ENCODE results near the gene P3H2.

Gene P3H2

GRCh38 chr3:190012314-190012782, 108.3 kb downstream of the P3H2 start:
- no peak for TF ChIP-seq ZNF70 (CRISPR knock-in tag; IDR thresholded peaks at IDR 0.05)

GRCh38 chr3:190010486-190010885, 110.2 kb downstream of the P3H2 start:
- no peak for ATAC-seq
- TF ChIP-seq ZC3H10 (CRISPR knock-in tag; IDR thresholded peaks at IDR 0.05) = no peak
- no peak for TF ChIP-seq GLIS3 (CRISPR knock-in tag; IDR thresholded peaks at IDR 0.05)
- no peak for TF ChIP-seq SNAI2 (CRISPR knock-in tag; IDR thresholded peaks at IDR 0.05)
- TF ChIP-seq PPARA (CRISPR knock-in tag; IDR thresholded peaks at IDR 0.05; ENCODE audit: borderline replicate concordance) = no peak
- no peak for TF ChIP-seq TSHZ2 (CRISPR knock-in tag; IDR thresholded peaks at IDR 0.05)
- TF ChIP-seq ZFP3 (CRISPR knock-in tag; IDR thresholded peaks at IDR 0.05) = no peak
- TF ChIP-seq ZNF70 (CRISPR knock-in tag; IDR thresholded peaks at IDR 0.05) = no peak
- no peak for TF ChIP-seq CREB5 (CRISPR knock-in tag; IDR thresholded peaks at IDR 0.05; ENCODE audit: low read depth)
- TF ChIP-seq CSRNP3 (CRISPR knock-in tag; IDR thresholded peaks at IDR 0.05) = no peak
- no peak for TF ChIP-seq PATZ1 (CRISPR knock-in tag; IDR thresholded peaks at IDR 0.05; ENCODE audit: borderline replicate concordance)
- TF ChIP-seq TOX (CRISPR knock-in tag; IDR thresholded peaks at IDR 0.05; ENCODE audit: borderline replicate concordance) = no peak
- no peak for TF ChIP-seq ZNF565 (CRISPR knock-in tag; conservative IDR thresholded peaks at IDR 0.05; ENCODE audit: low read depth)
- TF ChIP-seq ZFP30 (CRISPR knock-in tag; IDR thresholded peaks at IDR 0.05) = no peak

More at GRCh38 chr3:190012314-190012782, 108.3 kb downstream of the P3H2 start:
- peak; percentile 81 for ATAC-seq

- ATAC-seq = no peak
- no peak for TF ChIP-seq ZNF70 (CRISPR knock-in tag; IDR thresholded peaks at IDR 0.05)
- TF ChIP-seq CSRNP3 (CRISPR knock-in tag; IDR thresholded peaks at IDR 0.05) = no peak
- TF ChIP-seq ESRRG (CRISPR knock-in tag; IDR thresholded peaks at IDR 0.05) = no peak
- no peak for TF ChIP-seq SNAI2 (CRISPR knock-in tag; IDR thresholded peaks at IDR 0.05)
- no peak for TF ChIP-seq ZNF8 (CRISPR knock-in tag; IDR thresholded peaks at IDR 0.05)
- no peak for TF ChIP-seq BACH2 (CRISPR knock-in tag; IDR thresholded peaks at IDR 0.05; ENCODE audit: borderline replicate concordance)
- TF ChIP-seq CSDC2 (CRISPR knock-in tag; IDR thresholded peaks at IDR 0.05) = no peak
- no peak for TF ChIP-seq ZNF565 (CRISPR knock-in tag; conservative IDR thresholded peaks at IDR 0.05; ENCODE audit: low read depth)
- no peak for TF ChIP-seq ZFP3 (CRISPR knock-in tag; IDR thresholded peaks at IDR 0.05)
- no peak for TF ChIP-seq OSR1 (CRISPR knock-in tag; IDR thresholded peaks at IDR 0.05)
- no peak for TF ChIP-seq TOX (CRISPR knock-in tag; IDR thresholded peaks at IDR 0.05; ENCODE audit: borderline replicate concordance)
- TF ChIP-seq ZFP30 (CRISPR knock-in tag; IDR thresholded peaks at IDR 0.05) = no peak
- TF ChIP-seq GLIS3 (CRISPR knock-in tag; IDR thresholded peaks at IDR 0.05) = no peak
- TF ChIP-seq TSHZ2 (CRISPR knock-in tag; IDR thresholded peaks at IDR 0.05) = no peak
- no peak for TF ChIP-seq ISL1 (CRISPR knock-in tag; IDR thresholded peaks at IDR 0.05)
- TF ChIP-seq ZC3H10 (CRISPR knock-in tag; IDR thresholded peaks at IDR 0.05) = no peak
- no peak for TF ChIP-seq RARB (CRISPR knock-in tag; IDR thresholded peaks at IDR 0.05)
- TF ChIP-seq TCF4 (CRISPR knock-in tag; IDR thresholded peaks at IDR 0.05; ENCODE audit: borderline replicate concordance) = no peak
- TF ChIP-seq POU6F1 (CRISPR knock-in tag; IDR thresholded peaks at IDR 0.05; ENCODE audit: borderline replicate concordance, low read depth) = no peak
Observed at GRCh38 chr3:190009614-190010013, 111.1 kb downstream of the P3H2 start.
